Colonic mucosa (tissue), 4 donors: ENCODE data around the gene GRIA1. TPM values are rescaled to one million over a fixed set of nuclear protein-coding genes. Genes with fewer than 3 reads are reported as not detected.

Experiments
- DNase-seq: peaks from one replicate; pipeline ENCODE4 v3.0.0-alpha.2; 2020
- H3K27ac ChIP-seq: fragments of 200-600 bp; one replicate; pipeline ENCODE4 v1.8.0; 2021
- H3K27me3 ChIP-seq: fragments of 200-600 bp; one replicate; pipeline ENCODE4 v1.8.0; 2021
- H3K36me3 ChIP-seq: fragments of 200-600 bp; one replicate; pipeline ENCODE4 v1.8.0; 2021
- H3K4me1 ChIP-seq: fragments of 200-600 bp; one replicate; pipeline ENCODE4 v1.8.0; 2021; ENCODE audit warnings: mild to moderate bottlenecking
- H3K4me3 ChIP-seq: fragments of 200-600 bp; one replicate; pipeline ENCODE4 v1.8.0; 2021
- H3K9ac ChIP-seq, 2 donors: one replicate each; pipeline ENCODE4 v1.7.0; 2013; ENCODE audit warnings: control low read depth in 2 of 2, low read depth in 2 of 2, low read length in 2 of 2
- H3K9me3 ChIP-seq: fragments of 200-600 bp; one replicate; pipeline ENCODE4 v1.8.0; 2021
- intact Hi-C: fragments of 100-400 bp; cut with DNase I; formaldehyde crosslinking; loops from one replicate; pipeline ENCODE4 v1.14.1; 2022
- total RNA-seq, 2 donors: library from RNA; stranded (reverse); fragmentation: NEBNext Ultra II Directional in 1 of 2; extraction: Animal tissue kit (Norgen Biotek cat#: 25700) in 1 of 2; gene quantifications; one replicate each; pipeline ENCODE4 v1.2.1, GENCODE V29; 2021
- TF ChIP-seq, protein P1 (sequence below): fragments of 200-600 bp; IDR thresholded peaks from one replicate; pipeline ENCODE4 v1.8.0; 2022; ENCODE audit warnings: antibody characterized with exemption, mild to moderate bottlenecking
- donor health status: healthy.
- donor health status: DM: no; HTN: no; CAD: no.
- donor health status: DM: no; HTN: no; CAD: no.

Gene GRIA1
- total RNA-seq, result under 1 TPM in 1 of 2 donors, not detected in 1; 0.48 TPM

DNA sequence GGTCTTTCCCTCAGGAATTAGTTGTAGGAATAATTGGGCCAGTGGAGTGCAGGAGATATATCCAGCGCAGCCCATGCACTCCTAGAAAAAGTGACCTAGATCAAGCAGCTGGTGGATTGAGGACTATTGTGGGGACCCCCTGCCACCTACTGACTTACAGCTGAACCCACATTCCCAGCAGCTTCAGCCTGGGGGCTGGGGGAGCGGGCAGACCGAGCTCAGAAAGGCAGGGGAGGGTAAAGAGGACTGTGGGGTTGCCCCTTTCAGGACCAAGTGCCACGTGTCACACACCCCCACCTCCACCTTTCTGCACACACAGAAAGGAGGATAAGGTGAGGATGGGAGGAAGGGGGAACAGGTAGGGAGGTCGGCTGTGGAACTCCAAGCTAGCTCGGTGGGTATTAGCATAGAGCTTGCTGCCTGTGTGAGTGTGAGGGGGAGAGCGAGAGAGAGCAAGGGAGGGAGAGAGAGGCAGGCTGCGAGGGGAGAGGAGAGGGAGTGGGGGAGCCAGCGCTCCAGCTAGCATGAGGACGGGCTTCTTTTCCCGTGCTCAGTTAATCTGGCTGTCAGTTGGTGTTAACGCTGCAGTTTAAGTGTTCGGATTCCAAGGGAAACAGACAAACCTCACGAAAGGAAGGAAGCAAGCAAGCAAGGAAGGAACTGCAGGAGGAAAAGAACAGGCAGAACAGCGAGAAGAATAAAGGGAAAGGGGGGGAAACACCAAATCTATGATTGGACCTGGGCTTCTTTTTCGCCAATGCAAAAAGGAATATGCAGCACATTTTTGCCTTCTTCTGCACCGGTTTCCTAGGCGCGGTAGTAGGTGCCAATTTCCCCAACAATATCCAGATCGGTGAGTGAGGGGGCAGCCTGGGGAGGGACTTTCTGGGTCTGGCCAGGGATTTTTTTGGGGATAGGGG, at the start of gene GRIA1:
GRIA1 (plus strand) TSS at position 553 of the 920 bp plus-strand sequence.
- H3K9ac ChIP-seq, result no peak within 1 kb of the TSS
- TF ChIP-seq, protein P1, sequence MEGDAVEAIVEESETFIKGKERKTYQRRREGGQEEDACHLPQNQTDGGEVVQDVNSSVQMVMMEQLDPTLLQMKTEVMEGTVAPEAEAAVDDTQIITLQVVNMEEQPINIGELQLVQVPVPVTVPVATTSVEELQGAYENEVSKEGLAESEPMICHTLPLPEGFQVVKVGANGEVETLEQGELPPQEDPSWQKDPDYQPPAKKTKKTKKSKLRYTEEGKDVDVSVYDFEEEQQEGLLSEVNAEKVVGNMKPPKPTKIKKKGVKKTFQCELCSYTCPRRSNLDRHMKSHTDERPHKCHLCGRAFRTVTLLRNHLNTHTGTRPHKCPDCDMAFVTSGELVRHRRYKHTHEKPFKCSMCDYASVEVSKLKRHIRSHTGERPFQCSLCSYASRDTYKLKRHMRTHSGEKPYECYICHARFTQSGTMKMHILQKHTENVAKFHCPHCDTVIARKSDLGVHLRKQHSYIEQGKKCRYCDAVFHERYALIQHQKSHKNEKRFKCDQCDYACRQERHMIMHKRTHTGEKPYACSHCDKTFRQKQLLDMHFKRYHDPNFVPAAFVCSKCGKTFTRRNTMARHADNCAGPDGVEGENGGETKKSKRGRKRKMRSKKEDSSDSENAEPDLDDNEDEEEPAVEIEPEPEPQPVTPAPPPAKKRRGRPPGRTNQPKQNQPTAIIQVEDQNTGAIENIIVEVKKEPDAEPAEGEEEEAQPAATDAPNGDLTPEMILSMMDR, result no peak
- DNase-seq, result no peak
- intact Hi-C loops, result no loop called here
- no peaks in the 10 kb centered on the region for H3K27me3 ChIP-seq
- no peaks in the 10 kb centered on the region for H3K36me3 ChIP-seq
- H3K27ac ChIP-seq, result no peak within 1 kb of the TSS
- no peaks in the 10 kb centered on the region for H3K9me3 ChIP-seq
- H3K4me1 ChIP-seq, result no peaks in the 10 kb centered on the region
- H3K4me3 ChIP-seq, result no peak within 1 kb of the TSS

GRCh38 chr5:153445875-153446579, 44.4 kb upstream of the GRIA1 start:
- DNase-seq, result no peak
- Histone ChIP-seq H3K27ac (no peak overlapping the region), H3K4me1 (no peaks in the 10 kb centered on the region), H3K27me3 (no peaks in the 10 kb centered on the region), H3K9me3 (no peaks in the 10 kb centered on the region), H3K9ac (no peak overlapping the region), H3K36me3 (no peaks in the 10 kb centered on the region), H3K4me3 (no peak overlapping the region)
- intact Hi-C loops, result no loop called here
- TF ChIP-seq, protein P1, result no peak

- Histone ChIP-seq H3K9me3 (no peaks in the 10 kb centered on the region), H3K4me3 (no peak overlapping the region), H3K27me3 (no peaks in the 10 kb centered on the region), H3K36me3 (no peaks in the 10 kb centered on the region), H3K9ac (no peak overlapping the region), H3K4me1 (no peaks in the 10 kb centered on the region), H3K27ac (no peak overlapping the region)
- TF ChIP-seq, protein P1, result no peak
- DNase-seq, result no peak
- intact Hi-C loops, result no loop called here
Observed at GRCh38 chr5:153447534-153447933, 42.9 kb upstream of the GRIA1 start.

GRCh38 chr5:153456354-153456753, 34.1 kb upstream of the GRIA1 start:
- Histone ChIP-seq H3K27me3 (no peaks in the 10 kb centered on the region), H3K4me3 (no peak overlapping the region), H3K27ac (no peak overlapping the region), H3K36me3 (no peaks in the 10 kb centered on the region), H3K9ac (no peak overlapping the region), H3K9me3 (no peaks in the 10 kb centered on the region), H3K4me1 (no peaks in the 10 kb centered on the region)
- no peak for DNase-seq
- intact Hi-C loops, result no loop called here
- TF ChIP-seq, protein P1, result no peak

GRCh38 chr5:153456993-153457392, 33.5 kb upstream of the GRIA1 start:
- intact Hi-C loops, result no loop called here
- no peaks in the 10 kb centered on the region for H3K27me3 ChIP-seq
- no peak overlapping the region for H3K9ac ChIP-seq
- no peak for DNase-seq
- no peaks in the 10 kb centered on the region for H3K36me3 ChIP-seq
- no peaks in the 10 kb centered on the region for H3K4me1 ChIP-seq
- TF ChIP-seq, protein P1, result no peak
- no peak overlapping the region for H3K27ac ChIP-seq
- no peaks in the 10 kb centered on the region for H3K9me3 ChIP-seq
- H3K4me3 ChIP-seq, result no peak overlapping the region
